BE2C (cell line): ENCODE data around the gene GATAD2A.

Experiments
- DNase-seq: peaks from one replicate; pipeline ENCODE4 v3.0.0-alpha.2; 2020
- H3K27me3 ChIP-seq: fragments of 250-450 bp; sonication (Bioruptor Pico); 2 replicates; pipeline ENCODE4 v1.5.1; 2020; ENCODE audit warnings: mild to moderate bottlenecking
- H3K36me3 ChIP-seq: fragments of 250-450 bp; sonication (Bioruptor Pico); 2 replicates; pipeline ENCODE4 v1.5.1; 2020; ENCODE audit warnings: mild to moderate bottlenecking
- H3K4me1 ChIP-seq: fragments of 250-450 bp; sonication (Bioruptor Pico); 2 replicates; pipeline ENCODE4 v1.5.1; 2020
- H3K4me3 ChIP-seq: 2 replicates; pipeline ENCODE4 v1.5.1; 2011; ENCODE audit warnings: low read depth, low read length
- H3K9me3 ChIP-seq: fragments of 250-450 bp; sonication (Bioruptor Pico); 2 replicates; pipeline ENCODE4 v1.5.1; 2020
- TF ChIP-seq, protein P1 (sequence below): IDR thresholded peaks from 2 replicates; pipeline ENCODE4 v1.5.1; 2012; ENCODE audit warnings: mild to moderate bottlenecking, low read depth, low read length

The GATAD2A gene

DNA sequence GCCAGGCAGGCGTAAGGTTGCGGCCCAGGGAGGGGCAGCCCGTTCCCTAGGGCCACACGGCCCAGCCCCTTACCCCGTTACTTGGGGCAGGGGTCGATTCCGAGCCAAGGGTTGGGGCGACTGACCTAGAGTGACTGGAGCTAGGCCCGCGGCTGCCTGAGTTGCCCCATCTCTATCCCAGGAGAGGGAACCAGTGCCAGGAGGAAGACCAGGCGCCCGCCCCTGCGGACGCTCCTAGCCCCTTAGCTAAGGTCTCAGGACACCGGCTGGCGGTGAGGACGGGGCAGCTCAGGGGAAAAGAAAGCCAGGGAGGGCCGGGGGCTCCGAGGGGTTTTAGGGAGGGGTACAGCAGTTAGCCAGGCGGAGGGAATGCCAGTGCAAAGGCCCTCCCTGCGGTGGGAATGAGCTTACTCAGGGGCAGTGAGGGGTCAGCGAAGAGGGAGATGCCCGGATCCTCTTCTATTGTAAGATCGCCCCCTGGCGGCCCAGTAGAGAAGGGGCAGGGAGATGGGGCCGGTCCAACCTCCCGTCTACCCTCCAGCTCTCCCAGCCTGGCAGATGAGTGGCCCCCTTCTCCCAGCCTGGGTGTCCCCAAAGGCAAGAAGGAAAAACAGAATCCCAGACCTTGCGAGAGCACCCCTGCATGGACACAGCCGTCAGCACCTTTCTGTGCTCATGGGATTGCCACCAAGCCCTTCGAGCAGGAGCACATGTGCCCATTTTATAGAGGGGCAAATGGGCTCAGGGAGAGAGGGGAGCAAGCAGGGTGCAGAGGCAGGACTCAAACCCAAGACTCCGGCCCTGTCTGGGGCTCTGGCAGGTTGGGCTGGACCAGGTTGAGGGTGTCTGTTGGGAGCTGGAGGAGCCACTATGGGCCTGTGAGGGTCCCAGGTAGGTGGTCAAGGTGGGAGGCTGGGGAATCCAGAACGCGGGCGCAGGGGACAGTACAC lies 148.9 kb downstream of the GATAD2A start:
- H3K27me3 ChIP-seq: no peaks in the 10 kb centered on the region
- H3K4me3 ChIP-seq: no peak overlapping the region
- no peaks in the 10 kb centered on the region for H3K4me1 ChIP-seq
- H3K36me3 ChIP-seq: no peaks in the 10 kb centered on the region
- TF ChIP-seq, protein P1, sequence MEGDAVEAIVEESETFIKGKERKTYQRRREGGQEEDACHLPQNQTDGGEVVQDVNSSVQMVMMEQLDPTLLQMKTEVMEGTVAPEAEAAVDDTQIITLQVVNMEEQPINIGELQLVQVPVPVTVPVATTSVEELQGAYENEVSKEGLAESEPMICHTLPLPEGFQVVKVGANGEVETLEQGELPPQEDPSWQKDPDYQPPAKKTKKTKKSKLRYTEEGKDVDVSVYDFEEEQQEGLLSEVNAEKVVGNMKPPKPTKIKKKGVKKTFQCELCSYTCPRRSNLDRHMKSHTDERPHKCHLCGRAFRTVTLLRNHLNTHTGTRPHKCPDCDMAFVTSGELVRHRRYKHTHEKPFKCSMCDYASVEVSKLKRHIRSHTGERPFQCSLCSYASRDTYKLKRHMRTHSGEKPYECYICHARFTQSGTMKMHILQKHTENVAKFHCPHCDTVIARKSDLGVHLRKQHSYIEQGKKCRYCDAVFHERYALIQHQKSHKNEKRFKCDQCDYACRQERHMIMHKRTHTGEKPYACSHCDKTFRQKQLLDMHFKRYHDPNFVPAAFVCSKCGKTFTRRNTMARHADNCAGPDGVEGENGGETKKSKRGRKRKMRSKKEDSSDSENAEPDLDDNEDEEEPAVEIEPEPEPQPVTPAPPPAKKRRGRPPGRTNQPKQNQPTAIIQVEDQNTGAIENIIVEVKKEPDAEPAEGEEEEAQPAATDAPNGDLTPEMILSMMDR: peak; percentile 59
- H3K9me3 ChIP-seq: no peaks in the 10 kb centered on the region
- no peak for DNase-seq

DNA sequence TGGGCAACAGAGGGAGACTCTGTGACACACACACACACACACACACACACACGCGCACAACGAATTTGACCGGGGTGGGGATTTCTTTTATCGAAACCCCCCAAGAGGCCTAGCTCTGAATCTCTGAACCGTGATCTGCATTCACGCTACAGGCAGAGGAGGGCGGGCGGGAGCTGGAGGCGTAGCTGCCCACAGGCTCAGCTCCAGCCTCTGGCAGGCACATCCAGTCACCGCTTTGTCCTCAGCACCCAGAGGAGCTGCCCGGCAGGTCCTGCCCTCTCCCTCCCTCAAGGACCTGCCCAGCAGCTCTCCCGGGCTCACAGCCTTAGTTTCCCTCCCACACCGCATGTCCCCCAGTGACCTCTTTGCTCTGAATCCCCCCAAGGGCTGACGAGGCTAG lies 152.6 kb downstream of the GATAD2A start:
- Histone ChIP-seq H3K9me3 (no peaks in the 10 kb centered on the region), H3K4me3 (no peak overlapping the region), H3K4me1 (no peaks in the 10 kb centered on the region), H3K27me3 (no peaks in the 10 kb centered on the region), H3K36me3 (no peaks in the 10 kb centered on the region)
- TF ChIP-seq, protein P1: no peak
- no peak for DNase-seq
